Renal cortical epithelial cell (primary cell): ENCODE data around the gene GPR15. TPM values are rescaled to one million over a fixed set of nuclear protein-coding genes. Genes with fewer than 3 reads are reported as not detected.

ENCODE experiments used
- DNase-seq: peaks from one replicate; pipeline ENCODE4 v3.0.0-alpha.2; 2011; ENCODE audit warnings: low read depth
- total RNA-seq: library from RNA; depleted of rRNA; stranded (reverse); fragments of >200 nt; gene quantifications from 2 replicates; pipeline ENCODE4 v1.2.3, GENCODE V29; 2014

Gene GPR15
- total RNA-seq, 1 donor from 2014 or later: not detected

DNA sequence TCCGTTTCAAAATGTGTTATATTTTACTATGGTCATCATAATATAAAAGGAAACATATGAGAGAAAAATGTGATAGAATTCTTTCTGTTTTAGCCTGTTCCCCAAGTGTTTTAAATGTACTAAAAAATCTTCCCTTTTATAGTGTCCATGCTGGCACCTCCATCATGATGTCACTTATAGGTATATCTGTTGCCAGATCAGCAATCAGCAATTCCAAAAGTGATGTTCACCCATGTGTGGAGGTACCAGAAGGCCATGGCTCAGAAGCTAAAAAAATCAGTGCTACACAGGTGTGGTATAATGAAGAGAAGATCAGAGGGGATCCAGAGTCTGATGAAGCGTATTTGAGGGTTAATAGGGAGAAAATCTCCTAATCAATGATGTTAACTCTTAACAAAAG lies 1.1 kb upstream of the GPR15 start:
- no peak for DNase-seq

DNA sequence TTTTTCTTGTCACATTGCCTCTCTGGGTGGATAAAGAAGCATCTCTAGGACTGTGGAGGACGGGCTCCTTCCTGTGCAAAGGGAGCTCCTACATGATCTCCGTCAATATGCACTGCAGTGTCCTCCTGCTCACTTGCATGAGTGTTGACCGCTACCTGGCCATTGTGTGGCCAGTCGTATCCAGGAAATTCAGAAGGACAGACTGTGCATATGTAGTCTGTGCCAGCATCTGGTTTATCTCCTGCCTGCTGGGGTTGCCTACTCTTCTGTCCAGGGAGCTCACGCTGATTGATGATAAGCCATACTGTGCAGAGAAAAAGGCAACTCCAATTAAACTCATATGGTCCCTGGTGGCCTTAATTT lies 478 bp downstream of the GPR15 start:
- DNase-seq: no peak

DNA sequence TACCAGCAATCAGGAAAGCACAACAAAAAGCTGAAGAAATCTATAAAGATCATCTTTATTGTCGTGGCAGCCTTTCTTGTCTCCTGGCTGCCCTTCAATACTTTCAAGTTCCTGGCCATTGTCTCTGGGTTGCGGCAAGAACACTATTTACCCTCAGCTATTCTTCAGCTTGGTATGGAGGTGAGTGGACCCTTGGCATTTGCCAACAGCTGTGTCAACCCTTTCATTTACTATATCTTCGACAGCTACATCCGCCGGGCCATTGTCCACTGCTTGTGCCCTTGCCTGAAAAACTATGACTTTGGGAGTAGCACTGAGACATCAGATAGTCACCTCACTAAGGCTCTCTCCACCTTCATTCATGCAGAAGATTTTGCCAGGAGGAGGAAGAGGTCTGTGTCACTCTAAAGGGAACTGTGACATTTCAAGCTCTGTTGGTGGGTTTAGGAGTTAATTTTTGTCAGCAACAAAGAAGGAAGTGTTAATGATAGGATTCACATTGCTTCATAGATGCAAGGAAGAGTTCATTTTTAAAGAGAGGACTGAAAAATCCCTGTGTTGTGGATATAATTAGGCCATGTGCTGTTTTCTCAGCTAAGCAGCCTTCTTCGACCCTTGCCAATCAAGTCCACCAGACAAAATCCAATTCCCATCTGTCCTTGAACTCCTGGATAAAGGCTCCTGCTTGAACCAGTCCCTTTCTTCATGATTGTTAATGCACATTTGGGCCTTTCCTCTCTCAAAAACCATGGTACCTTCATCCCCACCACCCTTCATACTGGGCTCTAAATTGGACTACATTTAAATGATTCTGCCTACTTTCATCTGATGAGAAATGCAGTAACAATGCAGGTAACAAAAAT lies 1.2 kb downstream of the GPR15 start:
- DNase-seq: no peak

- no peak for DNase-seq
These were observed 2.4 kb downstream of the GPR15 start for GRCh38 chr3:98534168-98534567.

DNA sequence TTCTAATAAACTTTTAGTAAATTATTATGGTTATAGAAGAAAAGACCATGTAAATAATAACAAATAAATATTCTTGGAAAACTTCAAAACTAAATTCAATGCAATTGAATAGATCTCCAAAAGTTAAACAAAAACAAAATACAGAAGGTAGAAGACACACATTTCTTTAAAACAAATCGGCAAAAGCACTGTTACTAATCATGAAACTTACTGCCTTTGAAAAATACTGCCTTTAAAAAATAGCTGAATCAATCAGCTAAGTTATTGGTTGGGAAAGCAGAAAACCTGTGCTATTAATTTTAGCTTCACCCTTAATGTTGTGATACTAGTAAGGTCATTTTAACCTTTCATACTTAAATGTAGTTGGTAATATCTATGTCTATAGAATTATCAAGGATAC lies 3.0 kb downstream of the GPR15 start:
- no peak for DNase-seq

GRCh38 chr3:98536456-98537017 lies 4.8 kb downstream of the GPR15 start:
- DNase-seq: peak; percentile 65

- no peak for DNase-seq
These were observed 8.6 kb downstream of the GPR15 start for GRCh38 chr3:98540346-98540745.

GRCh38 chr3:98541695-98542094 lies 9.9 kb downstream of the GPR15 start:
- DNase-seq: no peak

GRCh38 chr3:98542623-98543022 lies 10.8 kb downstream of the GPR15 start:
- no peak for DNase-seq

- DNase-seq: no peak
These were observed 14.2 kb downstream of the GPR15 start for GRCh38 chr3:98545940-98546339.

DNA sequence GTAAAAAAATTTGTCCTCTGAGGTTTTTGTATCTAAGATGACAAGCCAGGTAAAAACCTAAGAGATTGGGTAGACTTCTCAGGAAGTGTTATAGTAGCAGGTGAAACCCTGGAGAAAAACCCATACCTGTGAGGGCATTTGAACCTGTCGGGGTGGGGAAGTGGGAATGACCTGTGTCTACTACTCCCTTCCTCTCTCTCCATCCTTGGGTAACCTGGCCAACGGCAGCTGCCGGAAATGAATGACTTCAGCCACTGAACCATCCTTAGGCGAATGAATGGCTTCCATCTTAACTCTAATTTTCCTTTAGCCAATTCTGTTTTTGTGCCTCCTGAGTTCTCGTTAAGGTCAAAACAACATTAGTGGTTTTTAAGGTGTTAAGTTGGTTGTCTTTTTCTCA lies 16.8 kb downstream of the GPR15 start:
- no peak for DNase-seq

GRCh38 chr3:98550833-98551232 lies 19.1 kb downstream of the GPR15 start:
- no peak for DNase-seq

DNA sequence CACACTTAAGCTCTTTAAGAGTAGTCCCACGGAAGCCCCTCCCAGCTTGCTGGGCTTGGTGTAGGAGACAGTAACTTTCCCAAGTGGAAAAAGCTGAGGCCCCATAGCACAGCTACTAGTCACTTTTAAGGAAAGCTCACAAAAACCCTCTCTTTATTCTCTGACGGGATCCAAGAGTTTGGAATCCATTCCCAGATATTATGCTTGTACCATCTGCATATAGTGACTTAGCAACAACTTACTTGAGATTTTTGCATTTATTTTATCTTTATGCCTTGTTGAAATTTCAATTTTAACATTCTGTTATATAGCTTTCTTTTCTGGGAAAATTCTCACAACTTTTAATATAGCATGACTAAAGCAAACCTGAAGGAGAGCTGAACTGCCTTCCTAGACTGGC lies 19.5 kb downstream of the GPR15 start:
- no peak for DNase-seq

DNA sequence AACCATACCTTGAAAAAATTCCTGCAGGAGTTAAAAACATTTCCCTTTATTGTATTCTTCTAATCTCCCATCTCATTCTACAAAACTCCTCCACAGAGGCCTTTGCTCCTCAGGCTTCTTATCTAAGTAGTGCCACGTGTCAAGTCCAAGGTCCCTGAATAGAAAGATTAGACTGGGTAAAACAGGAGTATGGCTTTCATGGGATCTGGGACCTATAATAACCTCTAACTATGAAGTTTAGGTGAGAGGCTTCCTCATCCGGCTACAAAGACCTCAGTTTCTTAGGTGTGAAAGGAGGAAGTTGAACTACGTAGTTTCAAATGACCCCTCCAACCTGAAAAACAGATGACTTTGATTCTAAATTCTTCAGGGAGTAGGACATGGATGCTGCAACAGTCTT lies 20.0 kb downstream of the GPR15 start:
- DNase-seq: no peak

DNA sequence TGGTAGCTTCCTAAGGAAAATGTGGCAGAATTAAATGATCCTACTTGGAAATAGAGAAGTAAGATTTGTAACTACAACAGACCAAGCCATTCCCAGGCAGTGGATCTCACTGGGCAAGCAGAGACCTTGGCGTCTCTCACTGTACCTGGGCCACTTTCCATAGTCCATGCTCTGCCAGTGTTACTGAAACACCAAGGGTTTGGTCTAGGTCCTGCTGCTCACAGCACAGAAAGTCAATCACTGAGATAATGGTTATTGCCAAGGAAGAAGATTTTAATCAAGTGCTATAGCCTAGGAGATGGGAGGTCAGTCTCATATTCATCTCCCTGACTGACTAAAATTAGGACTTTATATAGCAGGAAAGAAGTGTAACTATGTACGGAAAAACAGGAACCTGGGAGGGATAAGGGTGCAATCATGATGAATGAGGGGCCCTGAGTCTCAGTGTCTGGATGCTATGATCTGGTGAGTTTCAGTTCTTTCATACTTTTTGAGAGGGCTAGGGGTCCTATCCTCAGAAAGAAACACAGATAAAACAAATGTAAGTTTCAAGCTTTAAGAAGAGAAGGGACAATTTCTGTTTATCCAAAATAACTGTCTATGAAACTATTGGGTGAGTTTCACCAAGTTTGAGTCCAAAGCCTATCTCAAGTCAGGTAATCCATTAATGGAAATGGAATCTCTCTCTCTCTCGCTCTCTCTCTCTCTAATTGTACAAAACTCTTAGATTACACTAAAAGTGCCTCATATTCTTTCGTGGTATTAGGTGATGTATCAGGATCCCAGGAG lies 20.6 kb downstream of the GPR15 start:
- DNase-seq: no peak

GRCh38 chr3:98553021-98553563 lies 21.3 kb downstream of the GPR15 start:
- DNase-seq: no peak

- DNase-seq: no peak
These were observed 22.0 kb downstream of the GPR15 start for GRCh38 chr3:98553753-98554152.

DNA sequence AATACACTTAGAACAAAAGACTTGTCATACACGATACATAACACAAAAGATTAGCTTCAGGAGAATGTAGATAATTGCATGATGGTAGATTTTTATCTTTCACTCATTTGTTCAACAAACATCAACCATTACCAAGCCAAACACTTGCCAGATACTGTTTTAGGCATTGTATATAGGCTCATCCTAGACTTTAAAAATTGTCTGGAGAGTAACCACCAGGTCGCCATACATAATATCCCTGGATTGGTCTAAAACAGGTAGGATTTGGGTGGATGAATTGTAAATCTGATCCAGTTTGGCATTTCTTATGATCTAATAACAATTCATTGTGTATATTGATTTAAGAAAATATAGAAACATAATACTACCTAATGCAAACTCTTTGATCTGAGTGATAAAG lies 22.8 kb downstream of the GPR15 start:
- no peak for DNase-seq

GRCh38 chr3:98555025-98555379 lies 23.2 kb downstream of the GPR15 start:
- DNase-seq: peak; percentile 23

- DNase-seq: no peak
These were observed 24.7 kb downstream of the GPR15 start for GRCh38 chr3:98556164-98557130.

DNA sequence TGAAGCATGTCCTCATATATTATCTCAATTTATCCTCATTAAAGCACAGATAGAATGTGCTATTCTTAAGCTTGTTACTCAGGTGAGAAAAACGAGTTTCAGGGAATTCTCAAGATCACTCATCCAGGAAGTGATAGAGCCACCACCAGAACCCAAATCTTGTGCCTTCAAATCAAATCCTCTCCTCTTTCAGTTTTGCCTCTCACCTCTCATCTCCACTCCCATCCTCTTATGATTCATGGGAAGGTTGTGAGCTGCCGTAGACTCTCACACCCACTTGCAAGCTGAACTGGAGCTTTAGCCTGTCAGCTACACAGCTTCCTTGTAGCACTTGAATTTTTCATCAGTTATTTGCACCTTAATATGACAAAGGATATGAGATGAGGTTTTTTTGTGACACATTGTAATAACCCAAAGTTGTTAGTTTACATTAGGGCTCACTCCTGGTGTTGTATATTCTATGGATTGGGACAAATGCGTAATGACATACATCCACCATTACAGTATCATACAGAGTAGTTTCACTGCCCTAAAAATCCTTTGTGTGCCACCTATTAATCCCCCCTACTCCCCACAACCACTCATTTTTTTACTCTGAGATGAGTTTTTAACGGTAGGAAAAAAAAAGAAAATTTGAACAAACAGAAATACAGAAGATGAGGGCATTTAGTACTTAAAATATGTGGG lies 25.7 kb downstream of the GPR15 start:
- no peak for DNase-seq
